Measurements from ENCODE around the gene KCTD5. TPM values are rescaled to one million over a fixed set of nuclear protein-coding genes. Genes with fewer than 3 reads are reported as not detected.
A peak's percentile ranks its signal among the peaks of the same experiment; 100 is the strongest.
"Not testable (repeated sequence)": the region's sequence is repeated elsewhere in the genome, so short reads cannot be mapped to it uniquely, and the experiment has no call there.

KCTD5 gene
- total RNA-seq, 1 donor from 2014 or later: 55.4 TPM

DNA sequence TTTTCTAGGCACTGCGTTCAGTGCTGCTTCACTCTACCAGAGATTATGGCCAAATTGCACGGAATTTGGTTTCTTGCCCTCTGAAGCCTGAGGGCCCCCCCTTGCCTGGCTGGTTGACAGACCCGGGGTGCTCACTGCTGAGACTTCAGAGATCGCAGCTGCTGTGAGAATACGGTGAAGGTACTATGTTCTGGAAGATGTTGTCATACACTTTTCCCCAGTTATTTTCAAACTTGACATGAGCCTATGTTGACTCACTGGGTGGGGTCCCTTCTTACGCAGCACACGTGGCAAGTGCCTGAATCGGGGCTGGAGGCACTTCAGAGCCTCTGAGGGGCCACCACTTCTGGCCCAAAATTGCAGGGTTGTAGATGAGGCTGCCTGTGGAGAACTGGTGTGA, 2.0 kb upstream of the KCTD5 start:
- not testable (repeated sequence) for H3K27ac Mint-ChIP-seq (ENCODE audit: unreplicated experiment); H3K36me3 ChIP-seq (ENCODE audit: insufficient read depth, low read length); H2AFZ ChIP-seq (ENCODE audit: low read depth, low read length); H4K20me1 ChIP-seq (ENCODE audit: insufficient read depth, low read length); H3K27ac ChIP-seq (ENCODE audit: low read depth, low read length); H3K4me3 ChIP-seq (ENCODE audit: insufficient read depth, low read depth, low read length); H3K9me3 ChIP-seq (ENCODE audit: insufficient read depth, low read depth, low read length); H3K4me2 ChIP-seq (ENCODE audit: low read length); FAIRE-seq; H3K27me3 ChIP-seq (ENCODE audit: insufficient read depth, low read length); H3K4me1 ChIP-seq (ENCODE audit: insufficient read depth, low read length); H3K9ac ChIP-seq (ENCODE audit: low read length); DNase-seq (ENCODE audit: low read depth); H3K27me3 Mint-ChIP-seq (ENCODE audit: low read depth, unreplicated experiment); H3K4me3 Mint-ChIP-seq (ENCODE audit: unreplicated experiment); H3K36me3 Mint-ChIP-seq (ENCODE audit: low read depth, unreplicated experiment); H3K9me3 Mint-ChIP-seq (ENCODE audit: unreplicated experiment)
- H3K79me2 ChIP-seq (ENCODE audit: insufficient read depth, low read length): peaks cover 30% of the 10 kb centered on the region
- H3K4me1 Mint-ChIP-seq (ENCODE audit: low read depth, unreplicated experiment): peaks cover 17% of the 10 kb centered on the region

DNA sequence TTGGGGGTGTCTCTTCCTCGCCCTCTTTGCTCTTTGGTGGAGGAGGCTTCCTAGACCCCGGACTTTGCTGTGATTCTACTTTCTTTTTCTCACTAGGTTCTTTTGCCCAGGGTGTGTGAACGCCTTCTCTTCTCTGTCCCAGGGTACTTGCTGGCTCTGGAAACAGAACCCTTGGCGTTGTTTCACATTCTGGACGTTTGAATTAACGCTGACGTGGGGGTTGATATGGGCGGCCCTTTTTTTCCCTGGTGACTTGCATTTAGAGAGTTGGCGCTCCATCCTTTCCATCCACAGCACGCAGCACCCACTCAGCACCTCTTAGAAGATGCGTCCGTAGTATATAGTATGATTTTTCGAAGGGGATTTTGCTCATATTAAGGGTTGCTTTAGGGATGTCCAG, 718 bp downstream of the KCTD5 start:
- not testable (repeated sequence) for H3K9me3 Mint-ChIP-seq (ENCODE audit: unreplicated experiment); H3K36me3 ChIP-seq (ENCODE audit: insufficient read depth, low read length); H3K9me3 ChIP-seq (ENCODE audit: insufficient read depth, low read depth, low read length); H3K4me1 ChIP-seq (ENCODE audit: insufficient read depth, low read length); H3K27me3 ChIP-seq (ENCODE audit: insufficient read depth, low read length); FAIRE-seq; H3K27me3 Mint-ChIP-seq (ENCODE audit: low read depth, unreplicated experiment); DNase-seq (ENCODE audit: low read depth); H3K36me3 Mint-ChIP-seq (ENCODE audit: low read depth, unreplicated experiment)
- peaks cover 14% of the 10 kb centered on the region for H4K20me1 ChIP-seq (ENCODE audit: insufficient read depth, low read length)
- peaks cover 44% of the 10 kb centered on the region for H3K79me2 ChIP-seq (ENCODE audit: insufficient read depth, low read length)
- Mint-ChIP-seq H3K4me3 (ENCODE audit: unreplicated experiment) (peak overlapping the region; percentile 91), H3K27ac (ENCODE audit: unreplicated experiment) (peak overlapping the region; percentile 88), H3K4me1 (ENCODE audit: low read depth, unreplicated experiment) (peaks cover 15% of the 10 kb centered on the region)
- H3K27ac ChIP-seq (ENCODE audit: low read depth, low read length): peak overlapping the region; percentile 74
- peak overlapping the region; percentile 70 for H2AFZ ChIP-seq (ENCODE audit: low read depth, low read length)
- H3K4me2 ChIP-seq (ENCODE audit: low read length): peak overlapping the region; percentile 90
- H3K9ac ChIP-seq (ENCODE audit: low read length): peak overlapping the region; percentile 93
- peak overlapping the region; percentile 85 for H3K4me3 ChIP-seq (ENCODE audit: insufficient read depth, low read depth, low read length)

DNA sequence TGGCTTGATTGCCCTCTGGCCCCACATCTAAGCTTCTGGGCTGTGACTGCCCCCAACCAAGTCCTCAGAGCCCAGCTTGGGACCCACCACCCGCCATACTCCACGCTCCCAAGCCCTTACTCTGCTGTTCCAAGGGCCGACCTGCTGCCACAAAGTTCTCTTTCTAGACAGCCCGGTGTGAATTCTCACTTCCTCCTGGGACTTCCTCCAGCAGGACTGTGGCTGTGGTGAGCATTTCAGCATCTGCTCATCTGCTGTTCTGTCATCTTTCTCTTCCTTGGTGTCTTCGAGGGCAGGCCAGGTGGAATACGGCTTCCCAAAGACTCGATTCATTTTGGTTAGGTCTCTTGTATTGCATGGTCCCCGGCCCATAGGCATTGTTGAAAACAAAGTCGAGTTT, 3.8 kb downstream of the KCTD5 start:
- H4K20me1 ChIP-seq (ENCODE audit: insufficient read depth, low read length): peaks cover 28% of the 10 kb centered on the region
- H3K79me2 ChIP-seq (ENCODE audit: insufficient read depth, low read length): peaks cover 58% of the 10 kb centered on the region
- not testable (repeated sequence) for H3K27me3 Mint-ChIP-seq (ENCODE audit: low read depth, unreplicated experiment); H3K27ac Mint-ChIP-seq (ENCODE audit: unreplicated experiment); DNase-seq (ENCODE audit: low read depth); H3K4me1 ChIP-seq (ENCODE audit: insufficient read depth, low read length); H3K27me3 ChIP-seq (ENCODE audit: insufficient read depth, low read length); H3K27ac ChIP-seq (ENCODE audit: low read depth, low read length); H3K36me3 Mint-ChIP-seq (ENCODE audit: low read depth, unreplicated experiment); H3K9me3 Mint-ChIP-seq (ENCODE audit: unreplicated experiment); H3K4me3 ChIP-seq (ENCODE audit: insufficient read depth, low read depth, low read length); H3K9me3 ChIP-seq (ENCODE audit: insufficient read depth, low read depth, low read length); H3K4me2 ChIP-seq (ENCODE audit: low read length); H3K9ac ChIP-seq (ENCODE audit: low read length); H2AFZ ChIP-seq (ENCODE audit: low read depth, low read length); FAIRE-seq; H3K4me3 Mint-ChIP-seq (ENCODE audit: unreplicated experiment); H3K36me3 ChIP-seq (ENCODE audit: insufficient read depth, low read length)
- peaks cover 16% of the 10 kb centered on the region for H3K4me1 Mint-ChIP-seq (ENCODE audit: low read depth, unreplicated experiment)

DNA sequence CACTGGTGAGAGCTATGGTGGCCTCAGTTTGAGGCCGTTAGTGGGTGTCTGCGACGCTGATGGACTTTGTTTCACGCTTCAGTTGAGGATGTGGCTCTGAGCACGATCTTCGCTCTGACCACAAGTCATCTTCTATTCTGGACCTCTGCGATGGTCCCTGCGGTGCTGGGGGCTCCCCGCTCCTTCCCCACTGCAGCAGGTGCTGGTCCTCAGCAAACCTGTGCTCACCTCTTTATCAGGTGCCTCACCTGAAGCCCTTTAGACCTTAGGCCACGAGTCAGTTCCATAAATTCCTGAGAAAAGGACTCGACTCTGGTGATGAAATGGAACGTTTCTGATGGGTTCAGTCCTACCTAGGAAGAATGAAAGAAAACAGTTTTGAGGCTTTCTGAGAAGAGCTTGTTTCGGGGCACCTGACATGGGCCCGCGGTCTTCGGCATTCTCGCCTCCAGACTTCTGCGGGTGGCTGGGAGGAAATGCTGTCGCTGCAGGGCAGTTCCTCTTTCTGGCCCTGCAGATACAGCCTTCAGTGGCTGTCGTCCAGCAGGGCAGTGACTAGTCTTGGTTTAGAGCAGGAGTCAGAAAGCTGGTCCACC, 4.7 kb downstream of the KCTD5 start:
- H3K4me2 ChIP-seq (ENCODE audit: low read length): no peak overlapping the region
- peaks cover 38% of the 10 kb centered on the region for H4K20me1 ChIP-seq (ENCODE audit: insufficient read depth, low read length)
- H3K4me3 ChIP-seq (ENCODE audit: insufficient read depth, low read depth, low read length): no peak overlapping the region
- Mint-ChIP-seq H3K27me3 (ENCODE audit: low read depth, unreplicated experiment) (no peaks in the 10 kb centered on the region), H3K4me1 (ENCODE audit: low read depth, unreplicated experiment) (peaks cover 16% of the 10 kb centered on the region), H3K9me3 (ENCODE audit: unreplicated experiment) (no peaks in the 10 kb centered on the region), H3K4me3 (ENCODE audit: unreplicated experiment) (no peak overlapping the region), H3K36me3 (ENCODE audit: low read depth, unreplicated experiment) (peaks cover 3% of the 10 kb centered on the region), H3K27ac (ENCODE audit: unreplicated experiment) (no peak overlapping the region)
- no peak overlapping the region for H3K27ac ChIP-seq (ENCODE audit: low read depth, low read length)
- no peaks in the 10 kb centered on the region for H3K27me3 ChIP-seq (ENCODE audit: insufficient read depth, low read length)
- H3K9ac ChIP-seq (ENCODE audit: low read length): no peak overlapping the region
- peaks cover 11% of the 10 kb centered on the region for H3K4me1 ChIP-seq (ENCODE audit: insufficient read depth, low read length)
- FAIRE-seq: no peak
- no peaks in the 10 kb centered on the region for H3K9me3 ChIP-seq (ENCODE audit: insufficient read depth, low read depth, low read length)
- DNase-seq (ENCODE audit: low read depth): no peak
- no peaks in the 10 kb centered on the region for H3K36me3 ChIP-seq (ENCODE audit: insufficient read depth, low read length)
- peaks cover 60% of the 10 kb centered on the region for H3K79me2 ChIP-seq (ENCODE audit: insufficient read depth, low read length)
- no peak for TF ChIP-seq EZH2 (IDR thresholded peaks at IDR 0.05; ENCODE audit: insufficient read depth, low read length)
- TF ChIP-seq, protein P1, sequence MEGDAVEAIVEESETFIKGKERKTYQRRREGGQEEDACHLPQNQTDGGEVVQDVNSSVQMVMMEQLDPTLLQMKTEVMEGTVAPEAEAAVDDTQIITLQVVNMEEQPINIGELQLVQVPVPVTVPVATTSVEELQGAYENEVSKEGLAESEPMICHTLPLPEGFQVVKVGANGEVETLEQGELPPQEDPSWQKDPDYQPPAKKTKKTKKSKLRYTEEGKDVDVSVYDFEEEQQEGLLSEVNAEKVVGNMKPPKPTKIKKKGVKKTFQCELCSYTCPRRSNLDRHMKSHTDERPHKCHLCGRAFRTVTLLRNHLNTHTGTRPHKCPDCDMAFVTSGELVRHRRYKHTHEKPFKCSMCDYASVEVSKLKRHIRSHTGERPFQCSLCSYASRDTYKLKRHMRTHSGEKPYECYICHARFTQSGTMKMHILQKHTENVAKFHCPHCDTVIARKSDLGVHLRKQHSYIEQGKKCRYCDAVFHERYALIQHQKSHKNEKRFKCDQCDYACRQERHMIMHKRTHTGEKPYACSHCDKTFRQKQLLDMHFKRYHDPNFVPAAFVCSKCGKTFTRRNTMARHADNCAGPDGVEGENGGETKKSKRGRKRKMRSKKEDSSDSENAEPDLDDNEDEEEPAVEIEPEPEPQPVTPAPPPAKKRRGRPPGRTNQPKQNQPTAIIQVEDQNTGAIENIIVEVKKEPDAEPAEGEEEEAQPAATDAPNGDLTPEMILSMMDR (IDR thresholded peaks at IDR 0.05; ENCODE audit: insufficient read depth, low read depth, low read length): no peak
- H2AFZ ChIP-seq (ENCODE audit: low read depth, low read length): no peak overlapping the region
